Choroid plexus epithelial cell (primary cell): Measurements from ENCODE around the gene THSD8.

Source experiments
- DNase-seq: peaks from one replicate; pipeline ENCODE4 v3.0.0-alpha.2; 2010; ENCODE audit warnings: low read depth
- H3K4me3 ChIP-seq: 2 replicates; pipeline ENCODE4 v1.5.1; 2011; ENCODE audit warnings: low read depth, mild to moderate bottlenecking, control low read depth, low read length, moderate library complexity
- TF ChIP-seq, protein P1 (sequence below): conservative IDR thresholded peaks from 2 replicates; pipeline ENCODE4 v1.5.1; 2011; ENCODE audit warnings: low read depth, mild to moderate bottlenecking, control low read depth, inconsistent platforms, low read length, moderate library complexity

Gene THSD8

DNA sequence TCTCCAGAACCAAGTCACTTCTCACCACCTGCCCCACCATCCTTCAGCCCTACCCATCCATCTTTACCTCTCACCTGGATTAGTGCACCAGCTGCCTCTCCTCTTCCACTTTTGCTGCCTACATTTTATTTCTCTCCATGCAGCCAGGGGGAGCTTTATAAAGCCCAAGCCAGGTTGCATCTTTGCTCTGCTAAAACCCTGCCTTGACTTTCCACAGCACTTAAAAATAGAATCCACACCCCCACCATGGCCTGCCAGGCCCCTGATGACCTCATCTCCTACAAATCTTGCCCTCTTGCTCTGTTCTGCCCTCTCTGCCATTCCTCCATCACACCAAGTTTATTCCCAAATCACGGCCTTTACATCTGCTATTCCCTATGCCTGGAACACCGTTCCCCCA lies 28.3 kb upstream of the THSD8 start:
- TF ChIP-seq, protein P1, sequence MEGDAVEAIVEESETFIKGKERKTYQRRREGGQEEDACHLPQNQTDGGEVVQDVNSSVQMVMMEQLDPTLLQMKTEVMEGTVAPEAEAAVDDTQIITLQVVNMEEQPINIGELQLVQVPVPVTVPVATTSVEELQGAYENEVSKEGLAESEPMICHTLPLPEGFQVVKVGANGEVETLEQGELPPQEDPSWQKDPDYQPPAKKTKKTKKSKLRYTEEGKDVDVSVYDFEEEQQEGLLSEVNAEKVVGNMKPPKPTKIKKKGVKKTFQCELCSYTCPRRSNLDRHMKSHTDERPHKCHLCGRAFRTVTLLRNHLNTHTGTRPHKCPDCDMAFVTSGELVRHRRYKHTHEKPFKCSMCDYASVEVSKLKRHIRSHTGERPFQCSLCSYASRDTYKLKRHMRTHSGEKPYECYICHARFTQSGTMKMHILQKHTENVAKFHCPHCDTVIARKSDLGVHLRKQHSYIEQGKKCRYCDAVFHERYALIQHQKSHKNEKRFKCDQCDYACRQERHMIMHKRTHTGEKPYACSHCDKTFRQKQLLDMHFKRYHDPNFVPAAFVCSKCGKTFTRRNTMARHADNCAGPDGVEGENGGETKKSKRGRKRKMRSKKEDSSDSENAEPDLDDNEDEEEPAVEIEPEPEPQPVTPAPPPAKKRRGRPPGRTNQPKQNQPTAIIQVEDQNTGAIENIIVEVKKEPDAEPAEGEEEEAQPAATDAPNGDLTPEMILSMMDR = peak; percentile 65
- H3K4me3 ChIP-seq = no peak overlapping the region
- peak; percentile 52 for DNase-seq

DNA sequence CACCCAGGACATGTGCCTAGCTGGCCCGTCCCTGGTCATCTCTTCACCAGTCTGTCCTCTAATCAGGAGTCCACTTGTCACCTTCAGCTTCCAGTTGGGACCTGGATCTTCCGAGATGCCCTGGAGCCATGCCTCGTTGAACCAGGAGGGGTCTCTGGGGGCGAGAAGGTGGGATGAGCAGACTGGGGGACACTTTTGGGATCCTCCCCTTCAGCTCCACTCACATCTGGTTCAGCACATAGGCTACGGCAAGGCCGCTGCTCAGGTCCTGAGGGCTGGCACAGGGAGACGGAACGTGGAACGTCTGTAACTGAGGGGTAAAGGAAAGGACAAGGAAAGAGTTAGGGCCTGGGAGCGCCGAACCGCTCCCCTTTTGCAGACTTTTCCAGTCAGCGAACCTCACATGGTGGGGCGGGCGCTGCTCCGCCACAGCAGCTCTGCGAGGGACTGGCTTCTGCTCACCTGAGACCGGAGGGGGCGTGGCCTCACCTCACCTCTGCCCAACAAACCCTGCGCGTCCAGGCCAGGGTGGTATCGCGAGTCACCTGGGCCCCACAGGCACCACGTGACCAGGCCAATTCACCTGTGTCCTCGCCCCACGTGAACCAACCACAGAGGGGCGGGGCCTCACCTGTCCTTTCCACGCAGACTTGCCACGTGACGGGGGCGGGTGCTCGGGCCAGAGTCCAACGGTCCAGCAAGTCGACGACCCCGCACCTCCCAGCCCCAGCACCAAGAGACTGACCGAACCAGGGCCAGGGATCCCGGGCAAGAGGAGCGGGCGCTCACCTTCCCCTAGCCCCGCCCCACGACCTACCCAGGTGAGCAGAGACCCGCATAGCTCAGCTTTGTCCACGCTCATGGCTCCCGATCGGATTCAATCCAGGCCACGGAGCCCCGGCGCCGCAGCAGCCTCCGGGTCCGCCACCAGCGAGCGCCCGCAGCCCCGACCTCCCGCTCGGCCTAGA lies 27.0 kb upstream of the THSD8 start, which contains the start of gene HOOK2:
Gene HOOK2, minus strand, starts transcription at position 965 of the 968 bp plus-strand sequence. Its CDS starts 103 bp downstream, at position 862.
- TF ChIP-seq, protein P1 = no peak
- no peak for DNase-seq
- peak within 1 kb of the TSS; percentile 76 for H3K4me3 ChIP-seq

DNA sequence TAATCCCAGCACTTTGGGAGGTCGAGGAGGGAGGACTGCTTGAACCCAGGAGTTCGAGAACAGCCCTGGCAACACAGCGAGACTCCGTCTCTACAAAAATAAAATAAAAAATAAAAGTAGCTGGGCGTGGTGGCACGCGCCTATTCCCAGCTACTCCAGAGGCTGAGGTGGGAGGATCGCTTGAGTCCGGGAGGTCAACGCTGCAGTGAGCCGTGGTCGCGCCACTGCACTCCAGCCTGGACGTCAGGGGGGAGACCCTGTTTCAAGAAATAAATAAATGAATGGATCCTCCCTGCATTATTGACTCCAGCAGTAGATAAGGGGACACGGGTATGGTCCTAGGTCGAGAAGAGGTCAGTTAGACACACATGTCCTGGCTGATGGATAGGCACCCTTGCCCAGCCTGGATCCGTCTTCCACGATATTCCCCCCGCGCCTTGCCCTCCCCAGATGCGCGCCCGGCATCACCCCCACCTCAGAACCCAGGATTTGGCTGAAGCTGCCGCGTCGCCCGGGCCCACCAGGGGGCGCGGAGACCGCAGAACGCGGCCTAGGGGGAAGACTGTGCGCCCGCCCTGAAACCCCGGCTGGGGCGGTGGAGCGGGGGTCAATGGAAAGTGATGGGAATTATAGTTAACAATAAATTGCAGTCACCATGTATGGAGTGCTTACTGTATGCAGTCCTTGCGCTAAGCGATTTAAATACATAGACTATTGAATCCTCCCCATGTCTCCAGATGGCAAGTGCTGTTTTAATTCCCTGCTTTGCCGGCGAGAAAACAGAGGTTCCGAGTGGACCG lies 24.5 kb upstream of the THSD8 start:
- DNase-seq = peak; percentile 82
- peak overlapping the region; percentile 70 for H3K4me3 ChIP-seq
- TF ChIP-seq, protein P1 = peak; percentile 91

DNA sequence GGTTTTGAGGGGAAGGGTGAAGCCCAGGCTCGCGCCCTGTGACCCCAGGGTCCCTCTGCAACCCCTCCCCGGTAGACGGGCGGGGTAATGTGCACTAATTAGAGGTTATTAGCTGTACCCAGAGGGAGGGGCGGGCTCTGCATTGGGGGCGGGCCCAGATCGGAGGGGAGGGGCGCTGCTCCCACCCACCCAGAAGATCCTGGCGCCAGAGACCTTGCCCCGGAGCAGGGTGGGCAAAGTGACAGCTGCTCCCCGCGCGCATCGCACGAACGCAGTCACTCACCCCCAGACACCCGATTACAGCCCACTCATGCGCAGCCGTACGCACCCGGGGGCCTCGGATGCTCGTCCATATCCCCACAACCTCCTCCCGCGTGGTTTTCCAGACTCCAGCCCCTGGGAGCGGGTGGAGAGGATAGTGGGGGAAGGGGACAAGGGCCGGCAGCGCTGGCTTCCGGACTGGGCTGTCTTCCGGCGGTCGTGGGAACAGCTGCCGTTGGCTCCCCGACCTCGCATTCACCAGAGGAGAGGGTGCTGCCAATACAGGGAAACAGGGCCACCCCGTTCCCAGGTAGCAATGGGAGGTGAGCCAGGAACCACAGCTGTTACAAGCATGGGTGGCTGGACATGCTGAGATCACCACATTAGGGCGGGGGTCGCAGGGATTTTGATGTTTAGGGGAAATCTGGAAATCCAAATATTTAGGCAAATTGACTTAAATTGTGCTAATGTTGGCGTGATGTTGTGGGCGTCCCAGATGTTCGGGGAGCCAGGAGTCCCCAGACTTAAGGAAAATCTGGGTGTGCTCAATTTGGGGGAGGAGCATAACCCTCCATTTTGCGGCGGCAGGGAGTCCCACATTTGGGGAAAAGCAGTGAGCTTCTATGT lies 23.6 kb upstream of the THSD8 start:
- peak; percentile 87 for DNase-seq
- TF ChIP-seq, protein P1 = no peak
- H3K4me3 ChIP-seq = peak overlapping the region; percentile 70

DNA sequence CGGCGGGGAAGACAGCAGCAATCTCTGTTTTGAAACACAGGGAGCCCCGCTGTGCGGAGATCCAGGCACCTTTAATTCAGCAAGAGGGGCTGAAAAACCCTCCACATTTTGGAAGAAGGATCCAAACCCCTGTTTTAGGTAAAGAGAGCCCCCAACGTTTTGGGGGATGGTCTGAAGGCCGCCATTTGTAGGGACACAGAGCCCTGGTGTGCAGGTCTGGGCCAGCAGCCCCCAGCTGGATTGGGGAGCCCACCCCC lies 23.0 kb upstream of the THSD8 start:
- H3K4me3 ChIP-seq = peak overlapping the region; percentile 70
- DNase-seq = peak; percentile 74
- TF ChIP-seq, protein P1 = no peak

DNA sequence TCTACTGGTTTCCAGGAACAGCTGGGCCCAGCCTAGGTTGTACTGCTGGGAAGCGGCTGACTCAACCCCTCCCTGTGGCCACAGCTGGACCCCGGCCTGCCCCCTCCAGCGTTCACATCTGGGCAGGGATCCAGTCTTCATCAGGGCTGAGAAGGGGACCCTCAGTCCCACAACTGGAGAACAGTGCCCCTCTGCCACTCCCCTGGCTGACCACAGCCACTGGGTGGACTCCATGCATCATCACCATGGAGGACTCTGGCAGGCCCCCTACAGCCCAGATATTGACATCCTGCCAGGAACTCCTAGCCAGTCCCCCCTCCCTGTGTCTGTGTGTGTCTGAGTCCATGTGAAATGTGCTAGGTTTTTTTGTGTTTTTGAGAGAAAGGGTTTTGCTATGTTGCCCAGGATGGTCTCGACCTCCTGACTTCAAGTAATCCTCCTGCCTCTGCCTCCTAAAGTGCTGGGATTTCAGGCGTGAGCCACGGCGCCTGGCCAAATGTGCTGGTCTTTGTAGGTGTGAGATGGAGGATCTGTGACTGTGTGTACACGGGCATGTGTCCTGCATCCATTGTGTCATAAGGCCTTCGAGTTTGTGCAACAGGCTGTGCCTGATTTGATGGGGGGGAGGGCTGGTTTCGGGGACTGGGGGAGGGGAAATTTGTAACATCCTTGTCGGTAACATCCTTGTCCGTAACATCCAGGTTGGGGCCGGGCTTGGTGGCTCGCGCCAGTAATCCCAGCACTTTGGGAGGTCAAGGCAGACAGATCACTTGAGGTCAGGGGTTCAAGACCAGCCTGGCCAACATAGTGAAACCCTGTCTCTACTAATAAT lies 22.5 kb upstream of the THSD8 start:
- peak; percentile 97 for DNase-seq

More for the DNA sequence above, 22.5 kb upstream of the THSD8 start:
- H3K4me3 ChIP-seq = peak overlapping the region; percentile 70
- TF ChIP-seq, protein P1 = peak; percentile 11
